HuH-7.5 (cell line): ENCODE data around the gene GFOD2.

Experiments
- DNase-seq: peaks from one replicate; pipeline ENCODE4 v3.0.0; 2011; ENCODE audit warnings: low spot score

GFOD2 gene

GRCh38 chr16:67669499-67670101, 49.5 kb downstream of the GFOD2 start:
- no peak for DNase-seq

- DNase-seq: peak; percentile 24
These were observed 50.5 kb downstream of the GFOD2 start for GRCh38 chr16:67668495-67669157.

DNA sequence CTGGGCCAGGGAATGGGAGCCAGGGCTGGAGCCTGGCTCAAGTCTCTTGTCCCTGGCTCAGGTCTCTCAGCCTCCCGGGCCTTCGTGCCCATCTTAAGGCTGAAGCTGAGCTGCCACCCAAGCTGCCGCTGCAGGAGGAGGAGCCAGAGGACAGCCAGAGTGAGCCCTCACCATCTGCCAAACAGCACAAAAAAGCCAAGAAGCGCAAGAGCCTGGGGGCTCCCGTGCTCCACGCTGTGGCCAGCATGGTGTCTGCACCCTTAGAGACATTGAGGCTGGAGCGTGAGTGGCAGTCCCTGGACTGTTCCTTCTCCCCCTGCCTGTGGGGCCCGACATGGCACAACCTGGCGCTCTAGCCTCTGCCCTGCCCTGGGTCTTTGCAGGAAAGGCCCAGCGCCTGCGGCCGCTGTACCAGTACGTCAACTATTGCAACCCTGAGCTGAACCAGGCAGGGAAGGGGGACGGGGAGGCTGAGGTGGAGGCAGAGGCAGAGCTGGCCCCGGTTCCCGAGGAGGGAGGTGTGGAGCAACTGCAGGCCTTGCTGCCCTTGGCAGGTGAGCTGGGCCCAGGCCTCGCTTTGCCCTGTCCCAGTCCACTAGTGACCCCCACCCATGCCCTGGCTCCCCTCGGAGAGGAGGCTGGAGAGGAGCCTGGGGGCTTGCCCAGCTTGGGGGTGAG, 51.2 kb downstream of the GFOD2 start:
- peak; percentile 99 for DNase-seq

GRCh38 chr16:67667453-67667816, 51.7 kb downstream of the GFOD2 start:
- no peak for DNase-seq

DNA sequence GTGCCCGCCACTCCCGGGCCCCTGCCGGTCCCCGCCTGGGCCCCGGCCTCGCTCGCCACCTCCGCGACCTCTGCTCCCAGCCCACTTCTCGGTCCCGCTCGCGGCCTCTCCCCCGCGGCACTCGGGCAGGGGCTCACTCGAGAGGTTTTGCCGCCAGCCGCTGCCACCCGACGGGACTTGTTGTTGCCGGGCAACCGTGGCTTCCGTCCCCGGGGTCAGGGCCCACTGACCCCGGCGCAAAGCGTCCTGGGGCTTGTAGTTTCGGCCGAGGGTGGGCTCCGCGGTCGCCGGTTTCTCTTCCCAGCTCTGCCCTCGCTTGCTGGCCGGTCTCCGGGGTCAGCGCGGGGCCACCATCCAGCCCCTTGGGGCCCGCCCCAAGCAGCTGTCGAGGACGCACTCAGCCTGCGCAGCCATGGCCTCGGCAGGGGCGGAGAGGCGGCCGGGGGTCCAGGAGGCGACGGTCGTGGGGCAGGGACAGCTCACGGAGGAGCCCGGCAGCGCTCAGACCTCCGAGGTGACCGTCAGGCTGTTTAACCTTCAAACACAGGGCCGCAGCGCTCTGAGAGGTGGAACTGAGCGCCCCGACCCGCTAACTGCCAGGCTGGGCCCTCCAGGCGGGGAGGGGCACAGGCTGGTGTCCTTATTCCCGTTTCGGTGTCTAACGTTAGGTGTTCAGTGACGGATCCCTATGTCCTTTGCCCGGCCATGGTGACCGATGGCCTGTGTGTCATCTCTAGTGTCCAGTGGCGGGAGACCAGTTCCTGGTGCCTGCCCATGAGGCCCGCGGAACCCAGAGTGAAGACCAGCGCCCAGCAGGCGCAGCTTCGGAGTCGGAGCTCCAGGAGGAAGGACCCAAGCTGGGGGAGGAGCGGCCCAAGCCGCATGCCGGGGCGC, 52.3 kb downstream of the GFOD2 start, which contains the start of the genes C16orf86 and ENKD1:
Gene C16orf86 (plus strand): TSS at position 256 of the 894 bp plus-strand sequence. CDS start 157 bp downstream, at position 413.
Gene ENKD1 (minus strand): TSS at position 192 of the 894 bp plus-strand sequence. CDS start 308 bp downstream, outside the sequence.
- peak; percentile 99 for DNase-seq

DNA sequence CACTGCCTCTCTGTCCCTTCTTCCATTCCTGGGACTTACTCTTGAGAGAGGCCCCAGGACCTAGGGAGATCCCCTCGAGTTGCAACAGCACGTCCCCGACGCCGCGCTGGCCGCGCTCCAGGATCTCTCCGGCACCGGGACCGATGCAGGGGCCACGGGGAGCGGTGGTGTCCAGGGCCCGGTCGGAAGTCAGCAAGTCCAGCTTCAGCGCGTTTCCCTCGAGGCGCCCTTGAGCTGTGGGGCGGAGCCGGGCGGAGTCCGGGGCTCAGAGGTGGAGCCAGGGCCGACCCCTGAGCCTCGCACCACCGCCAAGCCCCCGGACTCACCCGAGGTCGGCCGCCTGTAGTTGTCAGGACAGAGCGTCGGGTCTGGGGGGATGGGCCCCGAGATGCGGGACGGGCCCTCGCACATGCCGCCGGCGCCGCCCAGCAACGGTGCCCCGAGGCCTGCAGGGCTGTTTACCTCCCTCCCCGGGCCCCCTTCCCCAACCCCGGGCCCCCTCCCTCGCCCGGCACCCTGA, 53.0 kb downstream of the GFOD2 start:
- peak; percentile 72 for DNase-seq

DNA sequence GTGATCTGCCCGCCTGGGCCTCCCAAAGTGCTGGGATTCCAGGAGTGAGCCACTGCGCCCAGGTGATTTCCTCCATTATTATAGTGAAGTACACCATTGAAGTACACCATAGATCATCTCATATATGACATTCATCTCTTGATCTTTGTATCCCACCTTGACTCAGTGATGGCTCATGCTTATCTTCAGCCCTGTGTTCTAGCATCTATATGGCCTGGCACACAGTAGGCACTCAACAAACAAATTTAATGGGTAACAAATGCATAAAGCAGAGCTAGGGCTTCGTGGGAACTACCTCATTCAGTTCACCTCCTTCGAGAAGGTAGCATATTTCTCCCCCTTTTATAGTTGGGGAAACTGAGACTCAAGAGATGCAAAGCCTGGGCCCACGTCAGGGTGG, 53.5 kb downstream of the GFOD2 start:
- DNase-seq: no peak

DNA sequence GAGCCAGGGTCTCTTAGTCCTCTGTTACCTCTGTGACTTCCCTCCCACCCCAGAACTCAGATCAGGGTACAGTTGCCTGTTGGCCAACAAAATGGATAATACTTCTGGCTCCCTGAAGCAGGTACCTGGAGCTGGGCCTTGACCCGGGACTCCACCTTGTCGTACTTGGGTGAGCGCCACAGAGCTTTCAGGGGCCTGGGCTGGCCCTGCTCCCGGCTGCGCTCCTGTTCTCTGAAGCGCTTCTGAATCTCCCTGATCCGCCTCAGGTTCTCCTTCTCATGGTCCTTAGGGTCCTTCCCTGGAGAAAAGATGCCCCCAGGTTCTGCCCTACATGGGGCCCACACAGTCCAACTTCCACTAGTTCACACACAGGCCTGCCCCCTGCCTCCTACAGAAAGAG, 54.2 kb downstream of the GFOD2 start:
- DNase-seq: no peak

DNA sequence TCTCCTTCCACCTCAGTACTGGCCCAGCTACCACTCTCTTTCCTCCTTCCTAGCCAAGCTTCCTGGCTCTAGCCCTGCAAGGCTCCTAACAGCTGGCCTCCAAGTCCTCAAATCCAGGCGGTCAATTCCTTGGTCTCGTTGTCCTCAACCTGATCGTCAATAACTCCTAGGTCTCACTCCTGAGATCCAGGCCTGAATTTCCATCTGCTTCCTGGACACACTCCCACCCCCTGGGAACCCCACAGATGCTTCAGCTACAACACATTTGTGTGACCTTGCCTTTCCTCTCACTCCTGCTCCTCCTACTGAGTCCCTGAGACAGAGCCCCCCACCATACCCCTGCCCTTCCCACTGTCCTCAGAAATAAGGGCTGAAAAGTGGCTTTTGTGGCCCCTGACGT, 54.9 kb downstream of the GFOD2 start:
- DNase-seq: no peak

- peak; percentile 19 for DNase-seq
These were observed 55.3 kb downstream of the GFOD2 start for GRCh38 chr16:67663877-67664222.

DNA sequence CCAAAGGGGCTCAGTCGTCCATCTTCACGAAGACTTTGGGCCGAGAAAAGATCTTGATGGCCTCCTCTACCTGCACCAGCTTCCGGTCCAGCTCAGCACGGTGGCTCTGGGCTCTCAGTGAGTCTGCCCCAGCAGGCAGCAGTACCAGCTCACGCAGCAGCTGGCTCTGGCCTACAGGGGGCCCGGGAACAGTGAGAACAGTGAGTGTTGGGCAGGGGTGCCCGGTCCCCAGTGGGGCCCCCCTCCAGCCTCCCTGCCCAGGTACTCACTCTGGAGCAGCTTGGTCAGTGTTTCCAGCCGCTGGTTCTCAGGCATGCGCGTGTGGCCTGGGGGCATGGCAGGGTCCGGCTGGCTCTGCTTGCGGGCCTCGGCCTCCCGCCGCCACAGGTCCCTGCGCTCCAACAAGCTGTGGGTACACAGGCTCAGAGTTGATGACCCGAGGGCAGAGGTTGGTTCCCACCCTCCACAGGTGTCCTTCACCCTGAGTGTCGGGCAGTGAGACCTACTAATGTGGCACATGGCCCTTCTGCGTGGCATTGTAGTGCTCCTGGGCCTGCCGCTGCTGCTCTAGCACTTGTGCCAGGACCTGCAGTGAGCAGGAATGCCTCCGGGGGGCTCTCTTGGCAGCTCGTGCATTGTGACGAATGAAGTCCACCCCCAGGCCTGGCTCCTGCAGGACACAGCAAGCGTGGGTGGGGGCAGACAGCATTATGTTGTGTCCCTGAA, 55.8 kb downstream of the GFOD2 start:
- DNase-seq: peak; percentile 77

GRCh38 chr16:67662653-67663010, 56.5 kb downstream of the GFOD2 start:
- DNase-seq: no peak

- DNase-seq: peak; percentile 25
These were observed 57.0 kb downstream of the GFOD2 start for GRCh38 chr16:67661886-67662652.

DNA sequence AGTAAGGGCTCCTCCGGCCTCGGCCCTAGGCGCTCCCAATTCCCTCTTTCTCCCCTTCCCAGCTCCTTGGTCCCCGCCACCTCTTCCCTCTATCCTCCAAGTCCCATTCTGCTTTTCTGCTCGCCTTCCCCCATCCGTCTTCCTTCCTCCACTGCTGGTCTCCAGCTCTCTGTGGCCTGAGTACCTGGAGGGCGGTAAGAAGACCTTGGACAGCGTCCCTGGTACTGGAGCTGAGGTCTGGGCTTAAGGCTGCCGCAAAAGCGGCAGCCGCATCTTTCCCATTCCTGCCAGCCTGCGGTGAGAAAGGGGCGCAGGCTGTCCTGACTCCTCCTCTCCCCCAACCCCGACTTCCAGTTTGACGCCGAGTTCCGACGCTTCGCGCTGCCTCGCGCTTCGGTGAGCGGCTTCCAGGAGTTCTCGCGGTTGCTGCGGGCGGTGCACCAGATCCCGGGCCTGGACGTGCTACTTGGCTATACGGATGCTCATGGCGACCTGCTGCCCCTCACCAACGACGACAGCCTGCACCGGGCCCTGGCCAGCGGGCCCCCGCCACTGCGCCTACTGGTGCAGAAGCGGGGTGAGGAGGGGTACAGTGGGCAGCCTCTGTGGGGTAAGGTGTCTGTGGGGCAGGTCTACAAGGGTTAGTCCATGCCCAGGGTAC, 57.9 kb downstream of the GFOD2 start:
- DNase-seq: peak; percentile 72

DNA sequence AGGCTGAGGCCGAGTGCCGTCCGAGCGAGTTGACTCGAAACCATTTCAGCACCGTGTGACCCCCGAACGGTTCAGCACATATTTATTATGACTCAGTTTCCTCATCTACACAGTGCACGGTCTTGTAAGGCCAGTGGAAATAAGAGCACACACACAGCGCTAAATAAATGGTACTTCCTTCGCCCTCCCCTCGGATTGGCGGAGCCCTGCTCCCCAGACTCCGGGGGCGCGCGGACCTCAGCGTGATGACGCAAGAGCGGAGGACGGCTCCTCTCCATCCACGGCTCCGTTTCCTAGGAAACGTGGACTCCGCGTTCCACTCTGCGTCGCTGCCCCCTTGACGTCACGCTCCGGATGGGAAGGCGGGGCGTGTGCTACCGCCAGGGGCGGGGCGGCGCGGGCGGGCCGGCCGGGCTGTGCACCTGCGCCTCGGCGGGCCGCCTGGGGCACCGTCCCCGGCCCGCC, 58.5 kb downstream of the GFOD2 start, which contains the start of gene PARD6A:
Gene PARD6A (plus strand): TSS at position 397 of the 465 bp plus-strand sequence. CDS start 79 bp downstream, outside the sequence.
- peak; percentile 100 for DNase-seq

GRCh38 chr16:67659675-67660563, 59.2 kb downstream of the GFOD2 start, which contains the start of gene ACD:
Gene ACD, minus strand, starts transcription at chr16:67660260. Its CDS starts 40 bp downstream, at chr16:67660220.
- DNase-seq: peak; percentile 100

DNA sequence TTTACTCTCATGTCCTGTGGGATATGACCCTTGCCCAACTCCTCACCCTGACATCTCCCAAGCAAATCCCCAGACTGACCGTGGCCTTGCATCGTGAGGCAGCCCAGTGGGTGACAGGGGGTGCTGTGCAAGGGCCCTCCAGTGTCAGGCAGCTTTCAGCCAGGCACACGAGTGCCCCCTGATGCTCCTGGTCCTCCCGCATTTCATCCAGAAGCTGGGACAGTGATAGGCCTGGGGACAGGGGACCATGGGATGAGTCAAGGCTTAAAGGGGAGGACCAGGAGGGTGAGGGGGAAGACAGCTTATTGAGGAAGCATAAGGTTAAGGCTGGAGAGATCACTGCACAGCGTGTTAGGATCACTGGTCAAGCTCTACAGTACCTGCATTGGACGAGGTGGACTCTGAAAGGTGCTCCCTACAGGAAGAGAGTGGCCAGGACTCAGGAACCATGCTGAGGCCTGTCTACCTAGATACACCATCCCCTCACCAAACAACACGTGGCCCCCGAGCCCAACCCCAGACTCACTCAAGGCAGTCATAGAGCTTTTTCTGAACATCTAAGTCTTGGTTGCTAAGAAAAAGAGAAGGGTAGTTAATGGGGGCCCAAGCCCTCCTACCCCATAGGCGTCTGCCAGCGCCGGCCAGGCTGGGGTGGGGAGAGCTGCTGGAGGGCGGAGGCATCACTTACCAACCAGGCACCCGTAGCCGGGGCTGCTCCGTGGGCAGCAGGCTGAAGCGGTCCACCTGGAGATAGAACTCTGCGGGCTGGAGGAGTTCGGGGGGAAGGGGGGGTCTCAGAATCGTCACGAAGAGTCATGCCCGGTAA, 60.1 kb downstream of the GFOD2 start:
- DNase-seq: no peak
